HG02759 (cell line): ENCODE results near the gene IL6ST.
"Not testable (repeated sequence)": the region's sequence is repeated elsewhere in the genome, so short reads cannot be mapped to it uniquely, and the experiment has no call there.

Experiments used
- ATAC-seq: cut with Tn5 transposase; IDR thresholded peaks from one replicate; pipeline ENCODE4 v1.9.1; 2021; ENCODE audit warnings: mild to moderate bottlenecking, moderate library complexity; ENCODE audit not compliant: unreplicated experiment

The IL6ST gene

DNA sequence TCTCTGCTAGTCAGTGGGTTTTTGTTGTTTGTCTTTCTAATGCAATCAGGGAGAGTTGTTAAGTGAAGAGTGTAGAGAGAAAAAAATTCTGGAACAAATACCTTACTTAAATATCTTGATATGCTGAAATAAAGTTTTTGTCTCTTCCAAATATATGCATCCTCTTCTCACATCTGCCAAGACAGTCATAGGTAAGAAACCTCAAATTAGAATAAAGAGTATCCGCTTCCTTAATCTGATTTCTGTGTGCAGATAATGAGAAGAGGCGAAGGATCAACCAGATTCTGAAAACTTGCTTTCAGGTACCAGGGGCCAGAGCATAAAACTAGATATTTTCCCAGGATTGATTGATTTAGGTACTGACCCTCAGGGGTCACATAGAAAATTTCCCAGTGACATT, 11.3 kb upstream of the IL6ST start:
- no peak for ATAC-seq

DNA sequence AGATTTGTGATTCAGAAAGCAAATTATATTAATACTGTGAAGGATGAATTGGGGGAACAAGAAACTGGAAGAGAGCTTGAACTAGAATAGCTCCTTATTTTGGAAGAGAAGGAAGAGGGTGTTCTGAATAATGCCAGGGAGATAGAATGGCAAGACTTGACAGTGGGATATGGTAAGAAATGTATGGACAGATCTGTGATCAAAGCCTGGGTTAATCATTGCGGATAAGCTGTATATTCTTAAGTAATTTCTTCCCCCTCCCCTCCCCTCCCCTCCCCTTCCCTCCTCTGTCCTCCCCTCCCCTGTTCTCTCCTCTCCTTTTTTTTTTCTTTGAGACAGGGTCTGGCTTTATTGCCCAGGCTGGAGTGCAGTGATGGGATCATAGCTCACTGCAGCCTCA, 10.1 kb upstream of the IL6ST start:
- ATAC-seq = no peak

DNA sequence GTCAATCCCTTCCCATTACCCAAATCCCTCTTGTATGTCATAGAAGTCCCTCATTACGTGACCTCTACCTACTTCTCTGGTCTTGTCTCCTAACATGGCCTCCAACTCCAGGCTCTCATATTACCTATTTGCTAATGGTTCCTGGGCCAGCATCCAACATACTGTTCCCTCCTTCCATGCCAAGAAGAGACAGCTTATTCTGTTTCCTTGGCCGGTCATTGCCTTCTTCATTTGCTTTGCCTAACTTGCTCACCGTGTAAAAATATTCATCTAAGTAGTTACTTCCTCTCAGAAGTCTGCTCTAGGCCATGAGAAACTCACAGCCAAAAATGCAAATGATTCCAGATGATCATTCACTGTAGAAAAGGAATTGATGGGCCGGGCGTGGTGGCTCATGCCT, 8.9 kb upstream of the IL6ST start:
- ATAC-seq = no peak

DNA sequence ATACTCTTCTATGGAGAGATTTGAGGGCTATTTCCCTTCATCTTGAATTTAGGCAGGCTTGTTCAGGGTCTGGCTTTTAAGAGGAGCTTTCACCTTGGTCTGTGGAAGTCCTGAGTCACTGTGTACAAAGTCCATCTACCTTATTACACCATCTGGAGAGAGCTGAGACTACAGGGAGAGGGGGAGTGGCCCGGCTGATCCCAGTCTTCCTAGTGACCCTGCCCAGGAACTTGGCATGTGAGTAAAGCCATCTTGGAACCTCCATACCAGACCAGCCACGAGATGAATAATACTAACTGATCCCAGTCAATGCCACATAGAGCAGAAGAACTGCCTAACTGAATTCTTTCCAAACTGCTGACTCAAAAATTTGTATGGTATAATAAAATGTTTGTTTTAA, 8.4 kb upstream of the IL6ST start:
- no peak for ATAC-seq

DNA sequence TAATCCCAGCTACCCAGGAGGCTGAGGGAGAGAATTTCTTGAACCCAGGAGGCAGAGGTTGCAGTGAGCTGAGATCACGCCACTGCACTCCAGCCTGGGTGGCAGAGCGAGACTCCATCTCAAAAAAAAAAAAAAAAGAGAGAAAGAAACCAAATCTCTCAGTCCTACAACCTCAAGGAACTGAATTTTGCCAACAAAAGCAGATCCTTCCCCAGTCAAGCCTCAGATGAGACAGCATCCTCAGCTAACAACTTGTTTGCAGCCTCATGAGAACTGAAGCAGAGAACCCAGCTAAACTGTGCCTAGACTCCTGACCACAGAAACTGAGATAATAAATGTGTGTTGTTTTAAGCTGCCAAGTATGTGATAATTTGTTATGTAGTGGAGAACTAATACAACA, 7.5 kb upstream of the IL6ST start:
- ATAC-seq = no peak

DNA sequence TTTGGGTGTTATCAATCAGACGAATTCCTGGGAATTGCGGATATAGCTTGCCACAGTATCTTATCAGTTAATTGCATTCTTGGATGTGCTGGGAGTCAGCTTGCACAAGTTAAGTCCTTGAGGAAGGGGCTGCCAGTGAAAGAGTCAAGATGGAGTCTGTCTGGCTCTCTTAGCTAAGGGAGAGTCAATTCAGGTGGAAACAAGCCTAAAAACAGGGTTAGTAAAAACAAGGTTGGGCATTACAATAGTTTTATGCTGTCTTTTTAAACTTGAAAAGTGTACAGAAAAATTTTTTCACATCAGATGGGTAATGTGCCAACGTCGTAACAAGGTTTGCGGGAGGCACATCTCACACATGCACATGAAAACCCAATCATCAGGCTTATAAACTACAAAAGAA, 5.5 kb upstream of the IL6ST start:
- ATAC-seq = not testable (repeated sequence)

DNA sequence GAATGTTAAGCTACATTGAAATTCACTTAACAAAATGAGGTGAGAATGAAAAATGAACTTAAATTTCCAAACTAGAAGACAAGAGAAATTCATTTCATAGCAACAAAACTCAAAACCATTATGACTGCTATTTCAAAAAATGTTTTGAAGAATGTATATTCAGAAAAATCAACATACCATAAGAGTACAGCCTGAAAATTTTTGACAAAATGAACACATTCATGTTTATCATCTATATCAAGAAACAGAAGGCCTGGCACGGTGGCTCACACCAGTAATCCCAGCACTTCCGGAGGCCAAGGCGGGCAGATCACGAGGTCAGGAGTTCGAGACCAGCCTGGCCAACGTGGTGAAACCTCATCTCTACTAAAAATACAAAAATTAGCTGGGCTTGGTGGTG, 4.2 kb upstream of the IL6ST start:
- no peak for ATAC-seq

DNA sequence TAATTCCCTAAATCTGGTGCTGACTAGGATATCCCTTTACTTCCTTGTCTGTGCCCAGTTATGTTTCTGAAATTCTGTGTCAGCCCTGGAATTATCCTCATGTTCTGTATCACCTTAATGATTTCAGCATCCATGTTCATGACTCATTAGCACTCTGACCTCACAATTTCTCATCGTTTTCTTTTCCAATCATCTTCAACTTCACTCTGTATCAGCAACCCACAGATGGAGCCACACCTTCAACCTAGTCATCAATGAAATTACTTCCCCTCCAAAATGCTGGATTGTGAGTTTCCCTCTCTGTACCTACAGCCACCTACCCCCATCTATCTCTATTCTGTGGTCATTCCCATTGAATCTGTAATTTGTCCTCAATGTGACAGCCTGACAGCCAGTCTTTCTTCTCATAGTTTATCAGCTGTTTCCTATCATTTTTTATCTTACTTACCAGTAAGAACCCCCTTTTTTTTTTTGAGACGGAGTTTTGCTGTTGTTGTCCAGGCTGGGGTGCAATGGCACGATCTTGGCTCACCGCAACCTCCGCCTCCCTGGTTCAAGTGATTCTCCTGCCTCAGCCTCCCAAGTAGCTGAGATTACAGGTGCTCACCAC, 3.1 kb upstream of the IL6ST start:
- ATAC-seq = no peak

DNA sequence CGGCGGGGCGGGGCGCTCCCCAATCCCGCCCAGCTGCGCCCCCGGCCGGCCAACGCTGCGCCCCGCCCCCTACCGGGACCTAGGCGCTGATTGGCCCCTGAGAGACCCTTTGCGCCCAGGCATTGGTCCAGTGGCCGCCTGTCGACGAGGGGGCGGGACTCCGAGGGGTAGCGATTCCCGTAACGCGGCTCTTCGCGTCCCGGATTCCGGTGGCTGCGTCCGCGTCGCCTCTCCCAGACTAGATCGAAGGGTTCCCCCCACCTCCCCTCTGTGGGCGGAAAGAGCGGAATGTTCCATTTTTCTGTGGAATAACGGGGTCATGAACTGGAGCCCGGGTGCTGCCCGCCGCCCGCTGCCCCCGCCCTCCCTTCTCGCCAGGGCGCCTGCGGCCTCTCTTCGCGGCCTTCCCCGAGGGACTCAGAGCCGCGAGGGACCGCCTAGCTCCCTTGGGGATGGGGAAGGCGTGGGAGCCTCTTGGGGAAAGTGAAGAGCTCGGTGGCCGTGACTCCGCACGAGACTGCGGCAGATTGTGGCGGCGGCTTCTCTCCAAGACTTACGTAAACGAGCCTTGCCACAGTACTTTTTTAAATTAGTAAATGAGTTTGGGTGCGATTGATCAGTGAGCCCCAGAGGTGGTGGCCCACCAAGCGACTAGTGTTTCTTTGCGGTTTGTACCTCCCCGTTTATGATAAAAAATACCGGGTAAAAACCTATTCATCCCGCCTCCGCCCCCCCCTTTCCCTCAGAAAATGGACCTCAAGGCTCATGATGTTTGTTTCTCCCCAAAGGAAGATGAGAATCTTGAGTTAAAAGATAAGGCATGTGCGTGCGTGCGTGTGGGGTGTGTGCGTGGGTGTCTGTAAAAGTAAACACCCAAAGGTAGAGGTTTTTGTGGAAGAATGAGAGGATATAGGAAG, 493 bp upstream of the IL6ST start:
- ATAC-seq = peak; percentile 94

DNA sequence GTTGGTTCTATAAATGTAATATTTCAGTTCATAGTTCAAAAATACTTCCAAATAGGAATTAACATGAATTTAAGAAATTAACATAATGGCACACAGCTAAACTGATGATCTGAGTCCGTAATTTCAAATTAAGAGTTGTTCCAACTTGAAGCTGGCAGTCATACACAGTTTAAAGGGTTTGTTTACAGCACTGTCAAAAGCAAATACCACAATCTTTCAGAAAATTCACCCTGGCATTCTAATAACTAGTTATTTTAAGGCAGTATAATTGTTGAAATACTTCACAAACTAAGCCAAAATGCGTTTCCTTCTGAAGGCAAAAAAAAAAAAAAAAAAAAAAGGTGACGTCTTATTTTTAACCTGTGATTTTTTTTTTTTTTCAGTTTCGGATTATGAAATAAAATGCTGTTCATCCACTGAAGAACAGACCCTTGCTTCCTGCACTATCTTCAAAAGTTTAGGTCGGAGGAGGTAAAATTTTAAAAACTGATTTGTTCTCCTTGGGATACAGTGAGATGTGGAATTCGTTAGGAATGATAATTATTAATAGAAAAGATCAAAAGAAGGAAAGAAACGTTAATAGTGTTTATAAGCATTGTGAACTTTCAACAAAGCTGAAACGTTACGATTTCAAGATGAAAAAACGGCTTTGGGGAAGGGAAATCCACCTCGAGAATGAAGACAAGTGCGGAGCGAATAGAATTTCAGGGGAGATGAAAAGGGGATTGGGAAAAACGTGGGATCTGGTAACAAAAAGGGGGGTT, 850 bp downstream of the IL6ST start:
- ATAC-seq = no peak

DNA sequence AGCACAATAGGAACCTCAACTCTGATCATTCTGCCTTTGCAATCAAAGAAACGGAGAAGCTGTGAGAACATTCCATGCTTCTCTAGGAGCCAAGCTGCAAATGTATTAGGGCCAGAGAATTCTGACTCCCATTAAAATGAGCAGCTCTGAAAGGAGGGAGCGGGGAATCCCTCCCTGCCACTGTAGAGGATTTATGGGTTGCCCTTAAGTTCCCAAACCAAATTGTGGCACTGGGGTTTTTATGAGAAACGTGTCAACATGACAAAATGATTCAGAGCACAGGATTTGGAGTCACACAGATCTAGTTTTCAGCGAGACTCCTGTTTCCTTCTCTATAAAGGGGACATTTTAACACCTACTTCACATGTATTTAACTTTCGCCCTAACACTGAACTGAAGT, 1.8 kb downstream of the IL6ST start:
- ATAC-seq = no peak

DNA sequence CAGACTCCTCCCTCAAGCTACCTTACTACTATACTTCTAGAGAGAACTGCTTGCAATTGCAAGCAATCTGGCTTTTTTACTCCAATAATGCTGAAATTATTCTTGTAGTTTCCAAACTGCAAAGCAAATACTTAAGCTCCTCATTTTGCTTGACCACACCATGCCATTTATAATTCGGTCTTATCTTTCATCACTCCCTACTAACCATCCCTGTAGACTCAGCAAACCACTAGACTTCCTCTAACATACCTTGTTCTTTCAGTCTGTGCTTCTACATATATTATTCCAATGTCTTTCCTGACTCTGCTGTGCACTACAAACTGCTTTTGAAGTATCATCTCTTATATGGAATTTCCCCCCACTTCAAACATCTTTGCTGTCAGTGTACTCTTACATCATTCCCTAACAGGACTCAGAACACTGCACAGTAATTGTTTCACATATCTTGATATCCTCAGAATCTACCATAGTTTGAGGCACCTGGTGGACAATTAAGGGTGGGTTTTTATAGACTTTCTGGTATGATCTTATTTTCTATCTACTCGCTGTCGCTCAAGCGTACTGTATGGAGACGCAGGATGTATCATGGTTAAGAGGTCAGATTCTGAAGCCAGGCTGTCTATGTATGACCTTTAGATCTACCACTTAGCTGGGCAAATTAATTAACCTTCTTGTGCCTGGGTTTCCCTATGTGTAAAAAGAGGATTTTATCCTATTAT, 2.8 kb downstream of the IL6ST start:
- ATAC-seq = no peak

DNA sequence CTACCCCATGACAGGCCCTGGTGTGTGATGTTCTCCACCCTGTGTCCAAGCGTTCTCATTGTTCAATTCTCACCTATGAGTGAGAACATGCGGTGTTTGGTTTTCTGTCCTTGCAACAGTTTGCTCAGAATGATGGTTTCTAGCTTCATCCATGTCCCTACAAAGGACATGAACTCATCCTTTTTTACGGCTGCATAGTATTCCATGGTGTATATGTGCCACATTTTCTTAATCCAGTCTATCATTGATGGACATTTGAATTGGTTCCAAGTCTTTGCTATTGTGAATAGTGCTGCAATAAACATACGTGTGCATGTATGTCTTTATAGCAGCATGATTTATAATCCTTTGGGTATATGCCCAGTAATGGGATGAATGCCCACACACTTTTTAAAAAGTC, 3.9 kb downstream of the IL6ST start:
- ATAC-seq = not testable (repeated sequence)

DNA sequence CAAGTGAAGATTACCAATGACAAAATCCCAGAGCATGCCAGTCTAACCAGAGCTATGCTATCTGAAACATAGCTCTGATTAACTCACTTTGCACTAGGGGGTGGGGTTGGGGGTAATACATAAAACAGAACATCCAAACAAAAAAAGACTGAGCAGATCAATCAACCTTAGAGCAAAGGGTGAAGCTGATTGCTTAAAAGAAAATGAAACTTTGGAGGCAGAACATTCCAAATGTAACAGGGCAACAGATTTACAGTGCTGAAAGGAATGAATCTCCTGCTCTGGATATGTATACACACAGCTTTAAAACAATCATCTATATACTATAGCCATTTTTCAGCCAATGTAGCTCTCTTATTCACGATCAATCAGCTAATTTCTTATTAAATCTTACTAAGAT, 4.9 kb downstream of the IL6ST start:
- no peak for ATAC-seq

DNA sequence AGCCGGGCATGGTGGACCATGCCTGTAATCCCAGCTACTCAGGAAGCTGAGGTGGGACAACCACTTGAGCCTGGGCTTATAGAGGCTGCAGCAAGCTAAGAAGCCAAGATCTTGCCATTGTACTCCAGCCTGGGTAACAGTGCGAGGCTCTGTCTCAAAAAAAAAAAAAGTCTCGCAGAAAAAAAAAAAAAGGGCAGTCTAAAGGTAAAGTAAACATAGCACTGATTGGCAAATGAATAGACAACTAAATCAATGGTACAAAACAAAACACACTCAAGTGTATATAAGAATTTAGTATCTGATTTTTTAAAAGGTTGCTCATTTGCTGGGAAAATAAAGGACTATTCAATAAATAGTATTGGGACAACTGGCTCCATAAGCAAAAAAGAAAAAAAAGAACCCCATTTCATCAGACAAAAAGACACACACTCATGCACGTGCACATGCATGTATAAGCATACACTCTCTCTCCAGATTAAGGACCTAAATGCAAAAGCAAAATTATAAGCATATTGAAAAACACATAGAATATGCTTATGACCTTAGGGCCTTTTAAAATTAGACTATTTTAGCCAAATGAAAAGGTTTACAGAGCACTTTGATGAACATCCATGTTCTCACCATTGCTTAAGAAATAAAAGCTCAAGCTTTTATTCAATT, 5.7 kb downstream of the IL6ST start:
- ATAC-seq = no peak

DNA sequence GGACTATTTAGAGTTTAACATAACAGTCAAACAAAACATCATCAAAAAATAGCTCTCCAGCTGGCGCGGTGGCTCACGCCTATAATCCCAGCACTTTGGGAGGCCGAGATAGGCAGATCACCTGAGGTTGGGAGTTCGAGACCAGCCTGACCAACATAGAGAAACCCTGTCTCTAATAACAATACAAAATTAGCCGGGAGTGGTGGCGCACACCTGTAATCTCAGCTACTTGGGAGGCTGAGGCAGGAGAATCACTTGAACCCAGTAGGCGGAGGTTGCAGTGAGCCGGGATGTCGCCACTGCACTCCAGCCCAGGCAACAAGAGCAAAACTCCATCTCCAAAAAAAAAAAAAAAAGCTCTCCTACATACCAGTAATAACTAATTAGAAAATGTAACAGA, 6.3 kb downstream of the IL6ST start:
- not testable (repeated sequence) for ATAC-seq

DNA sequence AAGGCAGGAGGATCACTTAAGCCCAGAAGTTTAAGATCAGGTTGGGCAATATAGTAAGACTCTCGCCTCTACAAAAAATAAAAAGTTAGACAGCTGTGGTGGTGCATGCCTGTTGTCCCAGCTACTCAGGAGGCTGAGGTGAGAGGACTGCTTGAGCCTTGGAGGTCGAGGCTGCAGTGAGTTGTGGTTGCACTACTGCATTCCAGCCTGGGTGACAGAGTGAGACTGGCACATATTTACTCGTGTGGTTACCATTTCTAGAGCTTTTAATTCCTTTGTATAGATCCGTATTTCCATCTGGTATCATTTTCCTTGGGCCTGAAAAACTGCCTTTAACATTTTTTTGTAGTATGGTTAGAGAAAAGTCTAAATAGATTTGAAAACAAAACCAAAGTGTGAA, 7.8 kb downstream of the IL6ST start:
- no peak for ATAC-seq

DNA sequence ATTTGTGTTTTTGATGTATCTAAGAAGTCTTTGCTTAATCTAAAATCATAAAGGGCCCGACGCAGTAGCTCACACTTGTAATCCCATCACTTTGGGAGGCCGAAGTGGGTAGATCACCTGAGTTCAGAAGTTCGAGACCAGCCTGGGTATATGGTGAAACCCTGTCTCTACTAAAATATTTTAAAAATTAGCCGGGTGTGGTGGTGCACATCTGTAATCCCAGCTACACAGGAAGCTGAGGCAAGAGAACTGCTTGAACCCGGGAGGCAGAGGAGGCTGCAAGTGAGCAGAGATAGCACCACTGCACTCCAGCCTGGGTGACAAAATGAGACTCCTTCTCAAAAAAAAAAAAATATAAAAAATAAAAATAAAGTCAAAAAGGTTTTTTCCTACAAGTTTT, 9.6 kb downstream of the IL6ST start:
- no peak for ATAC-seq

DNA sequence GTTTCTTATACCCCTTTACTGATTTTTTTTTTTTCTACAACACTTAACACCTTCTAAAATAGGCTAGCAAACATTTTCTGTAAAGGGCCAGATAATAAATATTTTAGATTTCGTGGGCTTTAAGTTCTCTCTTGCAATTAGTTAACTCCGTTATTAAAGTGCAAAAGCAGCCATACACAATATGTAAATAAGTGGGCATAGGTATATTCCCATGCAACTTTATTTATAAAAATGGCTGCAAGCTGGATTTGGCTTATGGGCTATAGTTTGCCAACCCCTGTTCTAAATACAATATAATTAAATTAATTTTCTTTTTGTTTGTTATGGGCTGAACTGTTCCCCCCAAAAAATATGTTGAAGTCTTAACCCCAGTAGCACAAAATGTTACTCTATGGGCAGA, 10.8 kb downstream of the IL6ST start:
- no peak for ATAC-seq

DNA sequence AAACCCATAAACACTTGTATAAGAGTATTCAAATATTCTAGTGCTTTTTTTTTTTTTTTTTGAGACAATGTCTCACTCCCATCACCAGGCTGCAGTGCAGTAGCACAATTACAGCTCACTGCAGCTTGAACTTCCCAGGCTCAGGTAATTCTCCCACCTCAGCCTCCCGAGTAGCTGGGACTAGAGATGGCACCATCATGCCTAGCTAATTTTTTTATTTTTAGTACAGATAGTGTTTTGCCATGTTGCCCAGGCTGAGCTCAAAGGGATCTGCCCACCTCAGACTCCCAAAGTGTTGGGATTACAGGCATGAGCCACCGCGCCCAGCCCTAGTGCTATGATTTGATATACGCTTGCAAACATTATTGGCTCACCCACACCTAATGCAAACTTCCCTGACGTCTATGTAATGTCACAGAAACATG, 11.8 kb downstream of the IL6ST start:
- ATAC-seq = no peak

DNA sequence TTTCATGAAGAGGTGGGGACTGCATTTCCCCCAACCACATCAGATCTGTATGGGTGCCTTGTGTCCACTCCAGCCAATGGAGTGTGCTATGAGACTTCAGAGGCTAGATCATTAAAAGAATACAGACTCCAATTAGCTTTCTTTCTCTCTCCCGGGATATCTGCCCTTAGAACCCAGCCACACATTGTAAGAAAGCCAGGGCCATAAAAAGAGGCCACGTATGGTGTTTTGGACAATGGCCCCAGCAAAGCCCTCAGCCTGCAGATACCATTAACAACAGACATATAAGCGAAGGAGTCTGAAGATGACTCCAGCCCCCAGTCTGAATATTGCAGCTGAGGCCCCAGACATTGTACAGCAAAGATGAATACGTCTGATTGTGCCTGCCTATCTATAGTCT, 21.5 kb downstream of the IL6ST start:
- no peak for ATAC-seq
